ENCODE data around the gene RGS4.

DNA sequence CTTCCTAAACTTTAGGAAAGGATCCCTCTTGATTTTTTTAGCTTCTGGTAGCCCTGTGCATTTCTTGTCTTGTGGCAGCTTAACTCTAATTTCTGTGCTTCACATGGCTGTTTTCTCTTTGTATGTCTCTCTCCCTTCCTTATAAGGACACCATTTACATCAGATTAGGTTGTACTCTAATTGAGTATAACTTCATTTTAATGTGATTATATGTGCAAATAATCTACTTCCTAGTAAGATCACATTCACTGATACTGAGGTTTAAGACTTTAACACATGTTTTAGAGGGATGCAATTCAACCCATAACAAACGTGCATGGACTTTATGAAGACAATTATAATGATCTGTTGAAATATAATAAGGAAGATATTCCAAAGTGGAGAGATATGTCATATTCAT lies 46.7 kb downstream of the RGS4 start:
- TF ChIP-seq CTCF (IDR thresholded peaks at IDR 0.05 in 8 of 11, conservative IDR thresholded peaks at IDR 0.05 in 3 of 11) = no peak
- TF ChIP-seq POLR2A (IDR thresholded peaks at IDR 0.05) = no peak
- TF ChIP-seq POLR2AphosphoS5 (IDR thresholded peaks at IDR 0.05) = no peak
